ENCODE data around the gene PPIC. TPM values are rescaled to one million over a fixed set of nuclear protein-coding genes. Genes with fewer than 3 reads are reported as not detected.

PPIC gene
- total RNA-seq: 10 to 100 TPM; 37.9 to 50.8 (median 43.1) TPM
- 10 to 100 TPM; 32.7 to 61.0 TPM for polyA plus RNA-seq
- long read RNA-seq, donor 1, transcript PPIC-201 (5 exons, 1,380 nt): major isoform, 80 of 86 reads
- long read RNA-seq, donor 1, partial matches to known transcripts: 0 of 86 reads
- long read RNA-seq, donor 1, other reads (novel, unspliced or antisense): 6 of 86 reads
- long read RNA-seq, donor 2, transcript PPIC-201 (5 exons, 1,380 nt): major isoform, 263 of 289 reads
- long read RNA-seq, donor 2, partial matches to known transcripts: 0 of 289 reads
- long read RNA-seq, donor 2, other reads (novel, unspliced or antisense): 24 of 289 reads
- long read RNA-seq, donor 3, transcript PPIC-201 (5 exons, 1,380 nt): major isoform, 42 of 50 reads
- long read RNA-seq, donor 3, partial matches to known transcripts: 0 of 50 reads
- long read RNA-seq, donor 3, other reads (novel, unspliced or antisense): 8 of 50 reads

DNA sequence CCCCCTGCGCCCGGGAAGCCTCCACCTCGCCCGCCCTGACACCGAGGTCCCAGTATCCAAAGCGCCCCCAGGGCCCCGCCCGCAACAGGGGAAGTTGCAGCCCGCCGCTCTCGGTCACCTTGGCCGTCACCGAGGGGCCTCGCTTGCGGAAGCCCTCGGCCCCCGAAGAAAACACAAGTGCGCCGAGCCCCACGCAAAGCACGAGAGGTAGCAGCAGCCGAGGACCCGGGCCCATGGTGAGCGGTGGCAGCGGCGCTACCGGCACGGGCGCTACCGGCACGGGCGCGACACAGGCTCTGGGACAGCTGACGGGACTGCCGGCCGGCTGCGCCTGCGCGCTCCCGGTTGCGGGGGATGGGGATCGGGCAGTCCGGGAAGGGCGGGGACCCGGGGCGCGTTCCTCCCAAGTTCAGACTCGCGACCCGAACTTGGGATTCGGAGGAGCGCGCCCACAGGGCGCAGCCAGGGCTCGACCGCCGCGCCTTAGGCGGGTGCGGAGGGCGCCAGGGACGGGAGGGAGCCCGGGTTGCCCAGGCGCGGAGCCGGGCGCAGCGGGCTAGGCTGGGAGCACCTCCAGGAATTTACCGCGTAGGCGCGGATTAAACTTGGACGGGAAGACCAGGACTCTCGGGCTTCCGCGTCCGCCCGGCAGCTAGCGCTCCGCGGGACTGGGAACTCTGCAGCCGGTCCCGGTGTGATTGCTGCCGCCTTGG is at the start of gene PPIC:
TSS of gene PPIC (minus strand) at position 335 of the 713 bp plus-strand sequence. CDS start at position 235, 100 bp downstream.
- H3K4me3 ChIP-seq: peak within 1 kb of the TSS; percentile 68 to 96 (median 83)
- TF ChIP-seq POLR2A (IDR thresholded peaks at IDR 0.05): peak in 1 of 2 donors; percentile 91
- TF ChIP-seq, protein P1, sequence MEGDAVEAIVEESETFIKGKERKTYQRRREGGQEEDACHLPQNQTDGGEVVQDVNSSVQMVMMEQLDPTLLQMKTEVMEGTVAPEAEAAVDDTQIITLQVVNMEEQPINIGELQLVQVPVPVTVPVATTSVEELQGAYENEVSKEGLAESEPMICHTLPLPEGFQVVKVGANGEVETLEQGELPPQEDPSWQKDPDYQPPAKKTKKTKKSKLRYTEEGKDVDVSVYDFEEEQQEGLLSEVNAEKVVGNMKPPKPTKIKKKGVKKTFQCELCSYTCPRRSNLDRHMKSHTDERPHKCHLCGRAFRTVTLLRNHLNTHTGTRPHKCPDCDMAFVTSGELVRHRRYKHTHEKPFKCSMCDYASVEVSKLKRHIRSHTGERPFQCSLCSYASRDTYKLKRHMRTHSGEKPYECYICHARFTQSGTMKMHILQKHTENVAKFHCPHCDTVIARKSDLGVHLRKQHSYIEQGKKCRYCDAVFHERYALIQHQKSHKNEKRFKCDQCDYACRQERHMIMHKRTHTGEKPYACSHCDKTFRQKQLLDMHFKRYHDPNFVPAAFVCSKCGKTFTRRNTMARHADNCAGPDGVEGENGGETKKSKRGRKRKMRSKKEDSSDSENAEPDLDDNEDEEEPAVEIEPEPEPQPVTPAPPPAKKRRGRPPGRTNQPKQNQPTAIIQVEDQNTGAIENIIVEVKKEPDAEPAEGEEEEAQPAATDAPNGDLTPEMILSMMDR (IDR thresholded peaks at IDR 0.05): peak in 1 of 12 donors; percentile 10
- DNase-seq (peak; percentile 91 to 94 (median 93)), ATAC-seq (peak; percentile 92 to 97 (median 96))
- H3K27ac ChIP-seq: peak within 1 kb of the TSS; percentile 91 to 98 (median 95)
- peaks cover 0 to 51% (median 28%) of the 10 kb centered on the region in 12 donors for H3K4me1 ChIP-seq
- 0 to 1% (median 1%) methylated on average over 13 to 84 of the region's 84 CpGs for WGBS, 4 donors
- H3K36me3 ChIP-seq: no peaks in the 10 kb centered on the region
- H3K27me3 ChIP-seq: peaks cover 0 to 17% (median 0%) of the 10 kb centered on the region in 9 donors
- intact Hi-C loops (cut with DNase I): loop anchor here in 3 of 10 donors (5.0 to 10.0 kb wide), 5 partner anchors 51 to 262 kb away; partner anchors contain the start of genes PRDM6 (in 1 of the 3), SNX2 (in 1 of the 3) and SNX24 (in 1 of the 3)
- H3K9me3 ChIP-seq: no peaks in the 10 kb centered on the region

DNA sequence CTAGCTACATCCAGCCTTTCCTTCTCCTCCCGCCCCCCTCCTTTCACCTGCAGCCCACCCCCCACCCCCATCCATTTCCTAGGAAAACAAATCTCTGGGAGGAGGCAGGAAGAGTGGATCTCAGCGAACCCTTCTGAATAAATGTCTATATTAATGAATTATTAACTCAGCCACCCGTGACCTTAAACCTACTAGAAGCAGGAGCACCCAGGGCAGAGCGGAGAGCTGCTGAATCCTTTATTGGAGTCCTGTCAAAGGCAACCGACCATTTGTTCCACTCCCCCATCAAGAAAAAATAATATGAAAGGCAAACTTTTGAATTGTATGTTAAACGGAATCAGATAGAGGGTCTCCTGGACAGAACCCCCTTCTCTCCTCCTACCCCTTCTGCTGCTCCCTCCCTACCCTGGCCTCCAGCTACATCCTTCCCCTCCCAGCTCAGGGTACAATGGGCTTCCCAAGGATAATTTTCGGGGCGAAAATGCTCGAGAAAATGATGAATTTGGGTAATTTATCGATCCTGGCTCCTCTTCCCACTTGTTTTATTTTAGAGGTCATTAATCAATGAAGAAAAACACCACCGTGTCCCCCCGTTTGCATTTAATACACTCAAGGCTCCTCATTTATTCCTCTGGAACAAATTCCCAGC is 49.2 kb upstream of the PPIC start:
- DNase-seq: no peak
- no peak for ATAC-seq
- no peak overlapping the region for H3K4me3 ChIP-seq
- peaks cover 0 to 37% (median 17%) of the 10 kb centered on the region in 12 donors for H3K4me1 ChIP-seq
- intact Hi-C loops (cut with DNase I): loop anchor here in 2 of 10 donors (5.0 kb wide), 2 partner anchors 48 to 183 kb away; partner anchors contain the start of gene PPIC (in 1 of the 2)
- no peak overlapping the region for H3K27ac ChIP-seq
- no peaks in the 10 kb centered on the region for H3K9me3 ChIP-seq
- WGBS, 4 donors: 59 to 76% (median 71%) methylated on average over 12 of the region's 12 CpGs
- TF ChIP-seq, protein P1 (IDR thresholded peaks at IDR 0.05): no peak
- TF ChIP-seq POLR2A (IDR thresholded peaks at IDR 0.05): no peak
- no peaks in the 10 kb centered on the region for H3K36me3 ChIP-seq
- H3K27me3 ChIP-seq: peaks cover 13 to 72% (median 34%) of the 10 kb centered on the region in 9 donors

DNA sequence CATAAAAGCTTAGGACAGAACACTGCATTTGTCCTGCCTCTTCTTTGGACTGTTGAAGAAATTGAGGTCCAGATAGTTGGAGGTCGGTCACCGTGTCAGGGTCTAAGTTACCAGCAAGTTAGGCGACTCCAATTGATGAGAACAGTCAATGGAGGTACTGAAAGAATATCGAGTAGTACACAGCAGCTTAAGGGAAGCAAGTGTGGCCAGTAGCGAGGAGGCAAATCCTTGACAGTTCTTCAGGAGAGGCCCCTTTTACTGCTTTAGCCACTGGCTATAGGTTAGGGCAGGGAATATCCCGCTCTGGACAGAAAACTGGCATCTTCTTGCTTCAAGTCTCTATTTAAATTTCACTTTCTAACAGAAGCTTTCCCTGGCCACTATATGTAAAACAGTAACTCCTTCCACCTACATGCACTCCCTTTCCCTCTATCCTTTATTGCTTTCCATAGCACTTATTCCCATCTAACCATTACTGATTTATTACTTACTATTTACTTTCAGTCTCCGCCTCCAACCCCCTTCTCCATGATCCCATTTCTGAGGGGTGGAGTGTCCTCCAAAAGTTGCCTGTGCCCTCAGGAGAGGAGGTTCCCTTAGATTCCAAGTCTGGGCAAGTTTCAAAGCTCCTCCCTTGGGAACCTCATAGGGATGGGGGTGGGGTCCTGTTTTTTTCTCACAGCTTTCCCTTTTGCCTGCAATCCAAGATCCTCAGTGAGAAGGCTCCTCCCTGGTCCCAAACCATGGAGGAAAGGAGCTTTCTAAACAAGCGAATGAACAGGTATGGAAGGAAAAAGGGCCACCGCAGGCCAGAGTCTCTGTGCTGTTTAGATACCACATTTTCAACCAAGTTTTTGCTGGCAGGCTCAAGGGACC is 48.4 kb upstream of the PPIC start:
- no peaks in the 10 kb centered on the region for H3K36me3 ChIP-seq
- TF ChIP-seq, protein P1 (IDR thresholded peaks at IDR 0.05): no peak
- TF ChIP-seq POLR2A (IDR thresholded peaks at IDR 0.05): no peak
- peaks cover 12 to 64% (median 26%) of the 10 kb centered on the region in 9 donors for H3K27me3 ChIP-seq
- H3K9me3 ChIP-seq: no peaks in the 10 kb centered on the region
- ATAC-seq: no peak
- H3K4me1 ChIP-seq: peaks cover 0 to 29% (median 13%) of the 10 kb centered on the region in 12 donors
- WGBS, 4 donors: 83 to 89% (median 86%) methylated on average over 9 of the region's 9 CpGs
- DNase-seq: no peak
- no peak overlapping the region for H3K4me3 ChIP-seq
- no peak overlapping the region for H3K27ac ChIP-seq
- intact Hi-C loops (cut with DNase I): loop anchor here in 2 of 10 donors (5.0 kb wide), 2 partner anchors 48 to 183 kb away; partner anchors contain the start of gene PPIC (in 1 of the 2)
